ENCODE measurements around the gene ABCC3. TPM values are rescaled to one million over a fixed set of nuclear protein-coding genes. Genes with fewer than 3 reads are reported as not detected.
A peak's percentile ranks its signal among the peaks of the same experiment; 100 is the strongest.

ABCC3 gene
- total and polyA plus RNA-seq, 2 experiments from 2014 or later, result 0.53 TPM; not detected in 1

DNA sequence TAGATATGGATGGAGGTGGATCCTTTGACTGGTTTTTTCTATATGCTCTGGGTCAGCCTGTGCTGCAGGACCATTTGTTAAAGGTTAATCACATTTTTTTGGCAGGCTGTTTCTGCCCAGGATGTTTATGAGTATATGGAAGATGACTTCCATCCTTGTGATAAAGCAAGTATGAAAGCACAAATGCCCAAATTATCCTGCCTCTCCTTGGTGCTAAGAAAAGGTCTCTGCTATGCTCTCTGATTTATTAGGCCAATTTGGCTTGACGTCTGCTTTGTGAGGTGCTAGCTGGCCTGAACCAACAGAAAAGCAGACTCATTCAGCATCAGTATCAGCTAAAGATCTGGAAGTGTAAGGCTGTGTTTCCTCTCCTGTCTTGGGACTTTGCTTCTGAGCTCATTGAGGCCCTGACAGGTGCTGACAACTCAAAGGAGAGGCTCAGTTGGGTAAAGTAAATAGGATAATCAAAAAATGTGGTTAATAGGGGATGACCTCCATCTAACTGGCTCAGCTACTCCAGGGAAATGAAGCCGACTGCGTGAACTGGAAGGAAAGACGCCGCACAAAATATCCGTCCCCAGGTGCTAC, 57.9 kb downstream of the ABCC3 start:
- H3K9me3 ChIP-seq (ENCODE audit: low read depth), result no peaks in the 10 kb centered on the region
- H3K36me3 ChIP-seq, result peaks cover 38% of the 10 kb centered on the region
- TF ChIP-seq, protein P1, sequence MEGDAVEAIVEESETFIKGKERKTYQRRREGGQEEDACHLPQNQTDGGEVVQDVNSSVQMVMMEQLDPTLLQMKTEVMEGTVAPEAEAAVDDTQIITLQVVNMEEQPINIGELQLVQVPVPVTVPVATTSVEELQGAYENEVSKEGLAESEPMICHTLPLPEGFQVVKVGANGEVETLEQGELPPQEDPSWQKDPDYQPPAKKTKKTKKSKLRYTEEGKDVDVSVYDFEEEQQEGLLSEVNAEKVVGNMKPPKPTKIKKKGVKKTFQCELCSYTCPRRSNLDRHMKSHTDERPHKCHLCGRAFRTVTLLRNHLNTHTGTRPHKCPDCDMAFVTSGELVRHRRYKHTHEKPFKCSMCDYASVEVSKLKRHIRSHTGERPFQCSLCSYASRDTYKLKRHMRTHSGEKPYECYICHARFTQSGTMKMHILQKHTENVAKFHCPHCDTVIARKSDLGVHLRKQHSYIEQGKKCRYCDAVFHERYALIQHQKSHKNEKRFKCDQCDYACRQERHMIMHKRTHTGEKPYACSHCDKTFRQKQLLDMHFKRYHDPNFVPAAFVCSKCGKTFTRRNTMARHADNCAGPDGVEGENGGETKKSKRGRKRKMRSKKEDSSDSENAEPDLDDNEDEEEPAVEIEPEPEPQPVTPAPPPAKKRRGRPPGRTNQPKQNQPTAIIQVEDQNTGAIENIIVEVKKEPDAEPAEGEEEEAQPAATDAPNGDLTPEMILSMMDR (IDR thresholded peaks at IDR 0.05; ENCODE audit: low read depth, low read length), result no peak
- H3K4me1 ChIP-seq (ENCODE audit: low read depth), result peaks cover 20% of the 10 kb centered on the region
- no peak overlapping the region for H3K4me3 ChIP-seq
- H3K27me3 ChIP-seq, result no peaks in the 10 kb centered on the region
- peak in 1 of 2 donors; percentile 11 for DNase-seq (ENCODE audit: low read depth in 1 of 2, low spot score in 1 of 2)
- peak overlapping the region; percentile 80 for H3K27ac ChIP-seq

DNA sequence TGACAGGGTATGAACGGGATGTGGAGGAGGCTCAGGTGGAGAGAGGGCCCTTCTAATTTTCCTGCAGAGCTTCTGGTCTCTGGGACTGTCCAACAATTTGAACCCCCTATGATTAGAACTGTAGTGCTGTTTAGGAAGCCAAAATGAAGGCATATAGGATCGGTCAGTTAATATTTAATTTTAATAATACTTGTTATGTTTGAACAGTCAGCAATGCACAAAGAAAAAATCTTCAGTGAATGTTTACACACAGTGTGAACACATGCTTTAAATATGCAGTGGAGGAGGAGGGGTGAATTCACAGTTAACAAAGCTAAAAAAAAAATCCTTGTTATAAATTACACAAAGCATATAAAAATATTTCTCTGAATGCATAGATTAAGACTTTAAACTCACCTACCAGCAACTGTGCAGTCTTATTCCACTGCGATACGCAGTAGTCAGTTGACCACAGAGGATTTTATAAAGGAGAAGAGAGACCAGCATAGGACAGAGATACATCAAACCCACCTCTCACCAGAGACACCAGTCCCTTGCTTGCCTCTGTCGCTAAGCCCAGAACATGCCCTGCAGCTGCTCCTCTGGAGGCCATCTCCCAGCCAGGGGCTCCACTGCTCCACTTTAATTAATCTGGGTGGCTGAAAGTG, 58.5 kb downstream of the ABCC3 start:
- no peaks in the 10 kb centered on the region for H3K9me3 ChIP-seq (ENCODE audit: low read depth)
- H3K36me3 ChIP-seq, result peaks cover 43% of the 10 kb centered on the region
- no peak overlapping the region for H3K4me3 ChIP-seq
- H3K4me1 ChIP-seq (ENCODE audit: low read depth), result peaks cover 20% of the 10 kb centered on the region
- DNase-seq (ENCODE audit: low read depth in 1 of 2, low spot score in 1 of 2), result no peak
- H3K27me3 ChIP-seq, result no peaks in the 10 kb centered on the region
- TF ChIP-seq, protein P1 (IDR thresholded peaks at IDR 0.05; ENCODE audit: low read depth, low read length), result no peak
- H3K27ac ChIP-seq, result peak overlapping the region; percentile 80

DNA sequence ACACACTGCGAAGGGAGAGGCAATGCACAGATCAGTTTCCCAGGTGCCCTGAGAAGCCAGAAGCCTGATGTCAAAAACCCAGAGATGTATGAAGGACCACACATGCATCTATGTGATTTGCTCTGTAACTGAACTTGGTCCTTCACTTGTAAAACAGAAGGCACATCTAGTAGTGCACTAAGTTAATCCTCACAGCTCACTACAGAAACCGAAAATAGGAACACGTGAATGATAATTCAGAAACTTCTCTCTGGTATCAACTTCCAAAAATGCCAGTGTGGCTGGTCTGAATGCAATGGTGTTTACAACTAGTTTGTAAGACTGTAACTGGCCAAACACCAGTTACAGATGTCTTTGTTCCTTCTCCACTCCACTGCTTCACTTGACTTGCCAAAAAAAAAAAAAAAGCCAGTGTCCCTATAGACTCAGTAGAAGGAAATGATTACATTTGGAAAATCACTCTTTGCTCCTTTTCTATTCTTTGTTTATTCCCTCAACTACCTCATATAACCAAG, 61.7 kb downstream of the ABCC3 start:
- TF ChIP-seq, protein P1 (IDR thresholded peaks at IDR 0.05; ENCODE audit: low read depth, low read length), result no peak
- no peaks in the 10 kb centered on the region for H3K27me3 ChIP-seq
- H3K36me3 ChIP-seq, result peaks cover 60% of the 10 kb centered on the region
- H3K4me1 ChIP-seq (ENCODE audit: low read depth), result peaks cover 18% of the 10 kb centered on the region
- no peak for DNase-seq (ENCODE audit: low read depth in 1 of 2, low spot score in 1 of 2)
- no peaks in the 10 kb centered on the region for H3K9me3 ChIP-seq (ENCODE audit: low read depth)
- H3K4me3 ChIP-seq, result no peak overlapping the region
- no peak overlapping the region for H3K27ac ChIP-seq

DNA sequence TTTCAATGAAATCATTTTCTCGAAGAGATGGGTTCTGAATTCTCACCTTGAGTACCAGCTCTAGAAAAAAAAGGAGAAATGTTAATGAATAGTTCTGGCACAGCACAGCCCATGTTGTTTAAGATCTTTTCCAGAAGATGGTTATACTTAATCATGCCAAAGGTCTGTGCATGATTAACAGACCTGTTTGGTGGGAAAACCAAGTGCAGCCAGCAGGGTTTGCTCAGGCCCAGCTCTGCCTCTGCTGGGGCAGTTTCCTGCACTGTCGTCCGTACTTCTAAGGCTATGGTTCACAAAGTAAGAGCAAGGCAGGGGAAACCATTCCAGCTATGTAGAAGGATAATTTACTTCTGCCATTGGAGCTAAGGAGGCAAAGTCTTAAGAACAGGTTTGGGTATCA, 62.4 kb downstream of the ABCC3 start:
- H3K36me3 ChIP-seq, result peaks cover 60% of the 10 kb centered on the region

DNA sequence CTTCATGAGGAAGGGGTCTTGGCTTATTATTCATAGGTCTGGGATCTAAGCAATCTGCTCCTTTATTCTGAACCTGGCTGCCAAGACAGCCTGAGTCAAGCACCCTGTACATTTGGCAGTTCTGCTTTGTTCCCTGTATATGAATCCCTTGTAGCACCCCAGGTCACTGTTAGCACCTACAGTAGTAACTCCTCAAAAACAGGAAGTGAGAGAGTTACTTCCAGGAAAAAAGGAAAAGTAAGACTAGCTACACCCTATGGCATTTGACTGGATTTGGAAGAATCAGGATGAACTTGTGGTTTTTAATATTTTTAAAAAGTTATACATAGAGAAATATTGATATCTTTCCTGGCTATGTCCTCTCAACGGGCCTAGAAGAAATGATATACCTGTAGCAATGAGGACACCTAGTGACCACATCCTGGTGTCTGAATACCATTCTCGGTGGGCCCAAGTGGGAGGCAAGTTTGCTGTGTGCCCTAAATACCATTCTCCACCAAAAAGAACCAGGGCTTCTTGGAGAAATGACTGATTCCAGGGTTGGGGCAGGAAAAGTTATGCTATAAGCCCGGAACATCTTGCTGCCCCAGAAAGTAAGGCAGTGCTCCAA, 63.1 kb downstream of the ABCC3 start:
- no peaks in the 10 kb centered on the region for H3K27me3 ChIP-seq
- H3K4me3 ChIP-seq, result no peak overlapping the region
- peaks cover 5% of the 10 kb centered on the region for H3K4me1 ChIP-seq (ENCODE audit: low read depth)
- no peak overlapping the region for H3K27ac ChIP-seq
- H3K9me3 ChIP-seq (ENCODE audit: low read depth), result no peaks in the 10 kb centered on the region
- TF ChIP-seq, protein P1 (IDR thresholded peaks at IDR 0.05; ENCODE audit: low read depth, low read length), result no peak
- peaks cover 60% of the 10 kb centered on the region for H3K36me3 ChIP-seq
- DNase-seq (ENCODE audit: low read depth in 1 of 2, low spot score in 1 of 2), result no peak

More for the DNA sequence above, 62.4 kb downstream of the ABCC3 start:
- peaks cover 12% of the 10 kb centered on the region for H3K4me1 ChIP-seq (ENCODE audit: low read depth)
- TF ChIP-seq, protein P1 (IDR thresholded peaks at IDR 0.05; ENCODE audit: low read depth, low read length), result no peak
- no peaks in the 10 kb centered on the region for H3K9me3 ChIP-seq (ENCODE audit: low read depth)
- H3K4me3 ChIP-seq, result no peak overlapping the region
- H3K27me3 ChIP-seq, result no peaks in the 10 kb centered on the region
- no peak for DNase-seq (ENCODE audit: low read depth in 1 of 2, low spot score in 1 of 2)
- no peak overlapping the region for H3K27ac ChIP-seq

Measured in cardiac muscle cell (in vitro differentiated cells and primary cell).